ENCODE results near the gene CRX.
"Not testable (repeated sequence)": the region's sequence is repeated elsewhere in the genome, so short reads cannot be mapped to it uniquely, and the experiment has no call there.

CRX gene

GRCh38 chr19:47804451-47804850, 17.3 kb upstream of the CRX start, which contains the start of gene TPRX1:
TPRX1 (minus strand) TSS chr19:47804551; CDS start chr19:47804539, 12 bp downstream.
- not testable (repeated sequence) for DNase-seq

- DNase-seq: no peak
Observed at GRCh38 chr19:47805313-47805712, 16.4 kb upstream of the CRX start.

GRCh38 chr19:47806435-47806834, 15.3 kb upstream of the CRX start:
- DNase-seq: no peak

GRCh38 chr19:47813304-47813994, 8.3 kb upstream of the CRX start:
- DNase-seq: peak; percentile 91

GRCh38 chr19:47813995-47814328, 7.8 kb upstream of the CRX start:
- DNase-seq: no peak

- DNase-seq: not testable (repeated sequence)
Observed at GRCh38 chr19:47816270-47816669, 5.5 kb upstream of the CRX start.

GRCh38 chr19:47818221-47818620, 3.5 kb upstream of the CRX start:
- DNase-seq: not testable (repeated sequence)

- no peak for DNase-seq
Observed at GRCh38 chr19:47819858-47820257, 1.9 kb upstream of the CRX start.

- no peak for DNase-seq
Observed at GRCh38 chr19:47820410-47820809, 1.3 kb upstream of the CRX start.

- no peak for DNase-seq
Observed at GRCh38 chr19:47824396-47824795, 2.7 kb downstream of the CRX start.

- no peak for DNase-seq
Observed at GRCh38 chr19:47826800-47827199, 5.1 kb downstream of the CRX start.

GRCh38 chr19:47832723-47833122, 11.0 kb downstream of the CRX start:
- no peak for DNase-seq

GRCh38 chr19:47836038-47836437, 14.3 kb downstream of the CRX start:
- no peak for DNase-seq

- no peak for DNase-seq
Observed at GRCh38 chr19:47839411-47839810, 17.7 kb downstream of the CRX start.

GRCh38 chr19:47839913-47840312, 18.2 kb downstream of the CRX start:
- no peak for DNase-seq

GRCh38 chr19:47842941-47843340, 21.2 kb downstream of the CRX start:
- DNase-seq: no peak

- no peak for DNase-seq
Observed at GRCh38 chr19:47848425-47848822, 26.7 kb downstream of the CRX start.

- DNase-seq: peak; percentile 75
Observed at GRCh38 chr19:47848823-47849473, 27.2 kb downstream of the CRX start.

- DNase-seq: no peak
Observed at GRCh38 chr19:47853003-47853402, 31.3 kb downstream of the CRX start.

GRCh38 chr19:47854459-47854858, 32.7 kb downstream of the CRX start:
- DNase-seq: no peak

- not testable (repeated sequence) for DNase-seq
Observed at GRCh38 chr19:47858231-47858630, 36.5 kb downstream of the CRX start.

- not testable (repeated sequence) for DNase-seq
Observed at GRCh38 chr19:47858646-47859285, 37.0 kb downstream of the CRX start, which contains the start of gene TPRX2. TPRX2 (plus strand) TSS chr19:47859235; CDS start chr19:47859247, 12 bp downstream.

GRCh38 chr19:47859838-47860237, 38.1 kb downstream of the CRX start:
- not testable (repeated sequence) for DNase-seq
